ENCODE results near the gene NLGN4Y. TPM values are rescaled to one million over a fixed set of nuclear protein-coding genes. Genes with fewer than 3 reads are reported as not detected.

The NLGN4Y gene
- total RNA-seq, 4 donors from 2014 or later, result 0.70 to 5.7 TPM; not detected in 2

DNA sequence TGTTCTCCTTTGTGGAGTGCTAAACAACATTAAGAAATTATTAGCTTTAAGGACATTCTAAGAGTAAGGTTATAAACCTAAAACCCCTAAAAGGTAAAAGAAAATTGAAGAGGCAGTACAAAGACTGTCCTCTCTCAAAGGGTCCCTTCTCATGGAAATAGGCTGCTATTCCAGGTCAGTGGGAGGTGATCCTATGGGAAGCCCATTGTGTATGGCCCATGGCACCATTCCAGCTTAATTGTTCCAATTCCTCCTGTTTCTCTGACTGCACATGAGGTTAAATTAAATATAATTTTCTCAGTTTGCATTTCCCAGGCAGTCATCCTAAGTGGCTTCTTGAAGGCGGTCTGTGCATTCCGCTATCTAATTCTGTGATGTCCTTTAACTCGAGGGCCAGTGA lies 57.0 kb downstream of the NLGN4Y start:
- TF ChIP-seq POLR2A (IDR thresholded peaks at IDR 0.05), result no peak
- TF ChIP-seq, protein P1, sequence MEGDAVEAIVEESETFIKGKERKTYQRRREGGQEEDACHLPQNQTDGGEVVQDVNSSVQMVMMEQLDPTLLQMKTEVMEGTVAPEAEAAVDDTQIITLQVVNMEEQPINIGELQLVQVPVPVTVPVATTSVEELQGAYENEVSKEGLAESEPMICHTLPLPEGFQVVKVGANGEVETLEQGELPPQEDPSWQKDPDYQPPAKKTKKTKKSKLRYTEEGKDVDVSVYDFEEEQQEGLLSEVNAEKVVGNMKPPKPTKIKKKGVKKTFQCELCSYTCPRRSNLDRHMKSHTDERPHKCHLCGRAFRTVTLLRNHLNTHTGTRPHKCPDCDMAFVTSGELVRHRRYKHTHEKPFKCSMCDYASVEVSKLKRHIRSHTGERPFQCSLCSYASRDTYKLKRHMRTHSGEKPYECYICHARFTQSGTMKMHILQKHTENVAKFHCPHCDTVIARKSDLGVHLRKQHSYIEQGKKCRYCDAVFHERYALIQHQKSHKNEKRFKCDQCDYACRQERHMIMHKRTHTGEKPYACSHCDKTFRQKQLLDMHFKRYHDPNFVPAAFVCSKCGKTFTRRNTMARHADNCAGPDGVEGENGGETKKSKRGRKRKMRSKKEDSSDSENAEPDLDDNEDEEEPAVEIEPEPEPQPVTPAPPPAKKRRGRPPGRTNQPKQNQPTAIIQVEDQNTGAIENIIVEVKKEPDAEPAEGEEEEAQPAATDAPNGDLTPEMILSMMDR (IDR thresholded peaks at IDR 0.05), result no peak
- no peak for DNase-seq
- H3K9me3 ChIP-seq, result no peaks in the 10 kb centered on the region

DNA sequence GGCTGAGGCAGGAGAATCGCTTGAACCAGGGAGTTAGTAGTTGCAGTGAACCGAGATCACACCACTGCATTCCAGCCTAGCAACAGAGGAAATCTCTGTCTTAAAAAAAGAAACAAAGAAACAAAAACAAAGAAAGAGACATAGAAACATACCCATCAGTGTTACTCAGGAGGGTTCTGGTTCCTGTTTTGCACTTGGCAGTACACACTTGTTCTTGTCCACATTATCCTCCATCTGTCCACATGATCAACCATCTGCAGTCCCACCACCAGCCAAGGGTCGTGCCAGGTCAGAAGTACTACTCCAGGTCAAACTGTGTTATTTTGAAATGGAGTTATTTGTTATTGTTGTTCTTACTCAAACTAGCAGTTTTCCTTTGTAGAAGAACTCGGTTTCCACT lies 62.4 kb downstream of the NLGN4Y start:
- Histone ChIP-seq H3K4me1 (no peaks in the 10 kb centered on the region), H3K4me3 (no peak overlapping the region), H3K9me3 (no peaks in the 10 kb centered on the region), H3K27ac (no peak overlapping the region), H3K36me3 (no peaks in the 10 kb centered on the region), H3K27me3 (no peaks in the 10 kb centered on the region)
- TF ChIP-seq, protein P1 (IDR thresholded peaks at IDR 0.05), result no peak
- no peak for DNase-seq

More for the DNA sequence above, 57.0 kb downstream of the NLGN4Y start:
- H3K4me3 ChIP-seq, result no peak overlapping the region
- H3K27ac ChIP-seq, result no peak overlapping the region
- no peaks in the 10 kb centered on the region for H3K27me3 ChIP-seq
- H3K36me3 ChIP-seq, result no peaks in the 10 kb centered on the region
- H3K4me1 ChIP-seq, result no peaks in the 10 kb centered on the region

- Histone ChIP-seq H3K9me3 (no peaks in the 10 kb centered on the region), H3K4me1 (no peaks in the 10 kb centered on the region), H3K4me3 (no peak overlapping the region), H3K36me3 (no peaks in the 10 kb centered on the region), H3K27me3 (no peaks in the 10 kb centered on the region), H3K27ac (no peak overlapping the region)
- no peak for DNase-seq
- no peak for TF ChIP-seq POLR2A (IDR thresholded peaks at IDR 0.05)
- TF ChIP-seq, protein P1 (IDR thresholded peaks at IDR 0.05), result no peak
Measured at GRCh38 chrY:14601372-14601771, 77.0 kb downstream of the NLGN4Y start.

DNA sequence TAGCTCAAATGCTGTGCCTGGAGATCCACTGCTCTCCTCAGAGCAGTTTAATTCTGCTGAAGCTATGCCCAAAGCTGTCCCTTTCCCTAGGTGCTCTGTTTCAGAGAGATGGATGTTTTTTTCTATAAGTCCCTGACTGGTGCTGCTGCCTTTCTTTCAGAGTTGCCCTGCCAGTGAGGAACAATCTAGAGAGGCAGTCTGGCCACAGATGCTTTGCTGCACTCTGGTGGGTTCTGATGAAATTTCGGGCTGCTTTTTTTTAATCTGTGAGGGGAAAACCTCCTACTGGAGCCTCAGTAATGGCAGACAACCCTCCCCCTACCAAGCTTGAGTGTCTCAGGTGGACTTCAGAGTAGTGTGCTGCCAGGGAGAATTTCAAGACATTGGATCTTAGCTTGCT lies 93.3 kb downstream of the NLGN4Y start:
- no peak for DNase-seq
- TF ChIP-seq POLR2A (IDR thresholded peaks at IDR 0.05), result no peak
- TF ChIP-seq, protein P1 (IDR thresholded peaks at IDR 0.05), result no peak
- Histone ChIP-seq H3K27ac (no peak overlapping the region), H3K9me3 (no peaks in the 10 kb centered on the region), H3K36me3 (no peaks in the 10 kb centered on the region), H3K4me1 (no peaks in the 10 kb centered on the region), H3K27me3 (no peaks in the 10 kb centered on the region), H3K4me3 (no peak overlapping the region)

GRCh38 chrY:14618513-14618912 lies 94.2 kb downstream of the NLGN4Y start:
- no peaks in the 10 kb centered on the region for H3K36me3 ChIP-seq
- no peak for DNase-seq
- no peak for TF ChIP-seq POLR2A (IDR thresholded peaks at IDR 0.05)
- TF ChIP-seq, protein P1 (IDR thresholded peaks at IDR 0.05), result no peak
- H3K4me1 ChIP-seq, result no peaks in the 10 kb centered on the region
- H3K4me3 ChIP-seq, result no peak overlapping the region
- no peaks in the 10 kb centered on the region for H3K9me3 ChIP-seq
- H3K27ac ChIP-seq, result no peak overlapping the region
- H3K27me3 ChIP-seq, result no peaks in the 10 kb centered on the region

GRCh38 chrY:14628208-14628607 lies 103.9 kb downstream of the NLGN4Y start:
- no peak for TF ChIP-seq POLR2A (IDR thresholded peaks at IDR 0.05)
- TF ChIP-seq, protein P1 (IDR thresholded peaks at IDR 0.05), result no peak
- Histone ChIP-seq H3K9me3 (no peaks in the 10 kb centered on the region), H3K27ac (no peak overlapping the region), H3K4me1 (no peaks in the 10 kb centered on the region), H3K36me3 (no peaks in the 10 kb centered on the region), H3K4me3 (no peak overlapping the region), H3K27me3 (no peaks in the 10 kb centered on the region)
- no peak for DNase-seq
